Right lobe of liver (tissue), 6 donors: Measurements from ENCODE around the gene ZNF777. TPM values are rescaled to one million over a fixed set of nuclear protein-coding genes. Genes with fewer than 3 reads are reported as not detected.

Experiments used
- ATAC-seq, 4 donors: fragments of 200-7000 bp; cut with Tn5 transposase; one replicate each; pipeline ENCODE4 v1.9.1; 2020; ENCODE audit warnings: mild to moderate bottlenecking in 4 of 4, moderate library complexity in 4 of 4
- DNase-seq, 3 donors: peaks; one replicate each; pipeline ENCODE4 v3.0.0-alpha.2; 2020
- H3K27ac ChIP-seq, 3 donors: fragments of 200-600 bp; one replicate each; pipeline ENCODE4 v1.8.0; 2022
- H3K27me3 ChIP-seq, 2 donors: fragments of 200-600 bp; one replicate each; pipeline ENCODE4 v1.8.0; 2022
- H3K36me3 ChIP-seq, 4 donors: fragments of 200-600 bp; sonication (generic) in 1 of 4; one replicate each; pipeline versions ENCODE4 v1.5.1 to v1.8.0; 2017 to 2022; ENCODE audit warnings: control low read depth in 1 of 4
- H3K4me1 ChIP-seq, 4 donors: fragments of 200-600 bp; sonication (generic) in 1 of 4; one replicate each; pipeline versions ENCODE4 v1.5.1 to v1.8.0; 2017 to 2022; ENCODE audit warnings: control low read depth in 1 of 4
- H3K4me3 ChIP-seq, 3 donors: fragments of 200-600 bp; one replicate each; pipeline ENCODE4 v1.8.0; 2022
- H3K9me3 ChIP-seq, 4 donors: fragments of 200-600 bp; sonication (generic) in 1 of 4; one replicate each; pipeline versions ENCODE4 v1.5.1 to v1.8.0; 2017 to 2022; ENCODE audit warnings: control low read depth in 1 of 4
- POLR2A ChIP-seq: fragments of 450-650 bp; IDR thresholded peaks from one replicate; pipeline ENCODE4 v1.6.1; 2017; ENCODE audit warnings: antibody characterized with exemption, mild to moderate bottlenecking
- WGBS: methylation state at CpG from one replicate; pipeline ENCODE4 v1.1.6; 2018; ENCODE audit warnings: low coverage, low lambda C conversion rate; ENCODE audit not compliant: insufficient coverage; ENCODE audit errors: missing lambda C conversion rate; 5-methylcytosine and 5-hydroxymethylcytosine counted together
- intact Hi-C, 2 donors: fragments of 100-400 bp; cut with DNase I; formaldehyde crosslinking; loops; one replicate each; pipeline versions ENCODE4 v1.11.2 to v1.14.1; 2022
- total RNA-seq, 6 experiments: library from RNA; depleted of rRNA in 2 of 6; stranded (reverse); fragments of >200 nt in 2 of 6; fragmentation: NEBNext Ultra II Directional in 3 of 6; extraction: Animal tissue kit (Norgen Biotek cat#: 25700) in 3 of 6; gene quantifications; one replicate each; pipeline versions ENCODE4 v1.1.0 to v1.2.4, GENCODE V29; 2016 to 2023
- TF ChIP-seq, protein P1 (sequence below), 4 donors: fragments of 200-600 bp in 3 of 4; fragments of 450-650 bp in 1 of 4; IDR thresholded peaks; one replicate each; pipeline versions ENCODE4 v1.5.1 to v1.8.0; 2016 to 2022; ENCODE audit warnings: antibody characterized with exemption in 4 of 4, mild to moderate bottlenecking in 2 of 4
- donor health status: DM: no; HTN: yes; CAD: no.
- donor health status: DM: no; HTN: no; CAD: no.
- donor health status: DM: no; HTN: no; CAD: no.
- donor health status: DM: no; HTN: yes; CAD: no.
- donor health status: DM: no; HTN: yes; CAD: no.

ZNF777 gene
- total RNA-seq, 6 experiments from 2014 or later: 5.3 to 7.0 (median 5.4) TPM

DNA sequence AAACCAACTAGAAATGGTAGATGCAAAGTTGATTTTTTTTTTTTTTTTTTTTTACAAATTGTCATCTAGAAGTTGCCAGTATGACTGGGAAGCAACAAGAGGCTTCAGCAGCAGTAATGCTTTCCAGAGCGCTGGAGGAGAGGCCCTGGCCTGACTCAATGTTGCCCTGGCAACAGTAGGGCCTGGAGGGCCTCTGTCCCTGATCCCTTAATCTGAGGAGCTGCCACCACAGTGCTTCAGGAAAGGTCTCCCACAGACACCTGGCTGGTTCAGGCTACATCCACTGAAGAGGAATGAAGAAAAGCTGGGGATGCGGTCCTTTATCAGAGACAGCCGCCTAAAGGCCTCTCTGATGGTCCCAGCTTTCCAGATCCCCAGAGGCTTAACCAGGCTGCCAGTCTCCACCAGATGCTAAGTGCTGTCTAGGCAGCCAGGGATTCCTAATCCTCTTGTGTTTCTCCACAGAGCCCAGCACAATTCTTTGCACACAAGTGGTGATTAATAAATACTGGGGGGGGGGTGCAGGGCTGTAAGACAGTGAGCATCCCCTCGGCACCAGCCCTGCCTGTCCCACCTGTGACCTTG lies 33.7 kb downstream of the ZNF777 start:
- Histone ChIP-seq H3K4me3 (no peak overlapping the region), H3K27me3 (no peaks in the 10 kb centered on the region), H3K36me3 (peaks cover 0 to 13% (median 3%) of the 10 kb centered on the region in 4 donors), H3K4me1 (peaks cover 0 to 6% (median 0%) of the 10 kb centered on the region in 4 donors), H3K27ac (no peak overlapping the region), H3K9me3 (no peaks in the 10 kb centered on the region)
- ATAC-seq: no peak
- DNase-seq: no peak
- TF ChIP-seq, protein P1, sequence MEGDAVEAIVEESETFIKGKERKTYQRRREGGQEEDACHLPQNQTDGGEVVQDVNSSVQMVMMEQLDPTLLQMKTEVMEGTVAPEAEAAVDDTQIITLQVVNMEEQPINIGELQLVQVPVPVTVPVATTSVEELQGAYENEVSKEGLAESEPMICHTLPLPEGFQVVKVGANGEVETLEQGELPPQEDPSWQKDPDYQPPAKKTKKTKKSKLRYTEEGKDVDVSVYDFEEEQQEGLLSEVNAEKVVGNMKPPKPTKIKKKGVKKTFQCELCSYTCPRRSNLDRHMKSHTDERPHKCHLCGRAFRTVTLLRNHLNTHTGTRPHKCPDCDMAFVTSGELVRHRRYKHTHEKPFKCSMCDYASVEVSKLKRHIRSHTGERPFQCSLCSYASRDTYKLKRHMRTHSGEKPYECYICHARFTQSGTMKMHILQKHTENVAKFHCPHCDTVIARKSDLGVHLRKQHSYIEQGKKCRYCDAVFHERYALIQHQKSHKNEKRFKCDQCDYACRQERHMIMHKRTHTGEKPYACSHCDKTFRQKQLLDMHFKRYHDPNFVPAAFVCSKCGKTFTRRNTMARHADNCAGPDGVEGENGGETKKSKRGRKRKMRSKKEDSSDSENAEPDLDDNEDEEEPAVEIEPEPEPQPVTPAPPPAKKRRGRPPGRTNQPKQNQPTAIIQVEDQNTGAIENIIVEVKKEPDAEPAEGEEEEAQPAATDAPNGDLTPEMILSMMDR (IDR thresholded peaks at IDR 0.05): no peak
- TF ChIP-seq POLR2A: no peak
- intact Hi-C loops: loop anchor here in 1 of 2 donors (10.0 kb wide), 1 partner anchor 122 kb away; no protein-coding TSS in a partner anchor
- WGBS: 100% methylated on average over 3 of the region's 4 CpGs

DNA sequence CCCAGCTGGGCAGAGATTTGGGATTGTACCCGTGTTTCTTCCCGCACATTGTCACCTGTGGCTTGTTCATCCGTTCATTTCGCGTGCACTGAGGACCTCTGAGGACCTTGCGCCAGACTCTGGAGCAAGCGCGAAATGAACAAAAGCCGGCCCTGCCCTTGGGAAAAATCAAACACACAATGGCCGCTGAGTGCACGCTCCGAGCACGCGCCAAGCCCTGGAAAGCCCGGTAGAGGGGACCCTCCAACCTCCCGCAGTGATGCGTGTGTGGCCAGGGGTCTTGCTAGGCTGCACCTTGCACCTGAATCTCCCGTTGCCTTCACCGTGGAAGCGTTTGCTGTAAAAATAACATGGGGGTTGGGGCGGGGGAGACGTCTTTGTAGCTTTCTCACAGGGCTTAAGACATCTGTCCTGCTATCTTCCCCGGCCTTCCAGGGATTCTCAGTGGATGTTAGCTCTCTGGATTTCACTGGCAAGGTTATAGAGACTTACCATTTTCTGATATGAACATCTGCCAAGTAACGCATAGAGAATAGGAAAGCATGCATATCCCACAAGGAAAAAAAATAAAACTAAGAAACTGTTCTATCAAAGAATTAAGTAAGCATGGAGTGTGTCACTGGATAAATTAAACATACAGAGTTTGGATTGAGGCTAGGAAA lies 37.3 kb downstream of the ZNF777 start:
- peak; percentile 3 to 35 (median 22) for ATAC-seq
- intact Hi-C loops: loop anchor here in 1 of 2 donors (10.0 kb wide), 1 partner anchor 119 kb away; no protein-coding TSS in a partner anchor

DNA sequence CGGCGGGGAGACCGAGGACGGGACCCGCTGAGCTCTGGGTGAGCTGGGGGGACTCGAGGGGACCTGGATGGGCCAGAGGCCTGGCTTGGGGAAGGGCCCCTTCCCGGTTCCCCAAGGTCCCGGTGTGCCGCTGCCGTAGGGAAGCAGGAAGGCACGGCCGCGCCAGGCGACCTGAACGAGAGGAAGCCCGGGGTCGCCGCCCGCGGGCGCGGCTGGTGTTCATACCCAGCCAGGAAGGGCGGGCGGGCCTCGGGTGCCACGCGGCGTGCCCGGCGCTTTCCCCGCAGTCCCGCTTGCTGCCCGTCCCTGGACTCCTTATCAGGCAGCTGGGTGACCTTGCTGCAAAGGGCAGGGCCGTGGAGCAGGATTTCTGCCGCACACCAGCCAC lies 38.0 kb downstream of the ZNF777 start:
- intact Hi-C loops: loop anchor here in 1 of 2 donors (10.0 kb wide), 1 partner anchor 118 kb away; no protein-coding TSS in a partner anchor
- Histone ChIP-seq H3K36me3 (no peaks in the 10 kb centered on the region), H3K4me3 (peak overlapping the region; percentile 40 to 64 (median 55)), H3K27me3 (no peaks in the 10 kb centered on the region), H3K27ac (peak overlapping the region in 1 of 3 donors; percentile 26), H3K9me3 (no peaks in the 10 kb centered on the region), H3K4me1 (peaks cover 0 to 6% (median 0%) of the 10 kb centered on the region in 4 donors)
- 6% methylated on average over 20 of the region's 35 CpGs for WGBS
- DNase-seq: peak in 2 of 3 donors; percentile 42 to 66
- peak; percentile 35 to 50 (median 44) for ATAC-seq
- no peak for TF ChIP-seq POLR2A
- TF ChIP-seq, protein P1 (IDR thresholded peaks at IDR 0.05): no peak

More for the DNA sequence above, 37.3 kb downstream of the ZNF777 start:
- no peaks in the 10 kb centered on the region for H3K36me3 ChIP-seq
- H3K4me1 ChIP-seq: peaks cover 0 to 6% (median 0%) of the 10 kb centered on the region in 4 donors
- no peak for TF ChIP-seq POLR2A
- TF ChIP-seq, protein P1 (IDR thresholded peaks at IDR 0.05): no peak
- no peak for DNase-seq
- H3K9me3 ChIP-seq: no peaks in the 10 kb centered on the region
- H3K27ac ChIP-seq: no peak overlapping the region
- peak overlapping the region in 2 of 3 donors; percentile 40 to 64 for H3K4me3 ChIP-seq
- no peaks in the 10 kb centered on the region for H3K27me3 ChIP-seq
- WGBS: 46% methylated on average over 17 of the region's 24 CpGs

DNA sequence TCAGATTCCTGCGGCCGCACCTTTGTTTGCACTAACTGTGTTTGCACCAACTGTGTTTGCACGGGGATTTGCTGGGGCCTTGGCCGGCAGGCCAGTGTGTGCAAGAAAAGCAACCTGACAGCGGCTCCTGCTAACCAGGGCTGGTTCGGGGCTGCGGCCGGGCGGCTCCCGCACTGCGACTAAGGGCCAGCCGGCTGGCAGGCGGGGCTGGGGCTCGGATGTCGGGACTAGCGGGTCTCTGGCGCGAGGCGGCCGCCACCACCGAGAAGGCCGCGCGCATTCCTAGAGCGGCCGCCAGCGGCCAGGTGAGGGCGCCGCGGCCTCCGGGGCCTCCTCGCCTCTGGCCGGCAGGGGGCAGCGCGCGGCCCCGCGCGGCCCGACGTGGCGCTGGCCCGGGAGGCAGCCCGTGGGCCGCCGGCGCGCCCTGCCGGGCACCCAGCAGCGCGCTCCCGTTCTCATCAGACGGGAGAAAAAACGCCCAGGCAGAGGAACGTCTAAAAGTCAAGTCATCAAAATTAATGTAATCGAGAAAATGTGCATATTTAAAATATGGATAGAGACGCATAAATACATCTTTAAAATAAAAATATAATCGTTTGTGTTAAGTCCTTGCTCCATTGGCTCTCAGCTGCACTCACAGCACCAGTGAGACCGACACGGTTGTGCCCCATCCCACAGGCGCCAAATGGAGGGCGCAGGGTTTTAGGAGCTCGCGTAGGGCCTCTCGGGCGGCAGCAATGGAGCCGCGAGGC lies 38.5 kb downstream of the ZNF777 start:
- Histone ChIP-seq H3K27me3 (no peaks in the 10 kb centered on the region), H3K36me3 (no peaks in the 10 kb centered on the region), H3K4me3 (peak overlapping the region; percentile 43 to 64 (median 55)), H3K27ac (peak overlapping the region in 1 of 3 donors; percentile 53), H3K9me3 (no peaks in the 10 kb centered on the region), H3K4me1 (peaks cover 0 to 6% (median 0%) of the 10 kb centered on the region in 4 donors)
- intact Hi-C loops: loop anchor here in 1 of 2 donors (10.0 kb wide), 1 partner anchor 118 kb away; no protein-coding TSS in a partner anchor
- peak; percentile 94 to 98 (median 97) for ATAC-seq
- TF ChIP-seq POLR2A: peak; percentile 21
- TF ChIP-seq, protein P1 (IDR thresholded peaks at IDR 0.05): peak; percentile 53 to 99 (median 70)
- peak; percentile 72 to 80 (median 76) for DNase-seq
- WGBS: 4% methylated on average over 15 of the region's 68 CpGs
